HCT116 (cell line): ENCODE results near the gene HSPA12B. TPM values are rescaled to one million over a fixed set of nuclear protein-coding genes. Genes with fewer than 3 reads are reported as not detected.

Experiments used
- ATAC-seq: fragments of 200-7000 bp; cut with Tn5 transposase; 2 replicates; pipeline ENCODE4 v1.9.1; 2020; ENCODE audit warnings: mild to moderate bottlenecking, moderate library complexity
- BruUV-seq: library from RNA; stranded (reverse); fragments of 400-500 nt; replicated peaks from 2 replicates; lab custom pipeline; 2021; lab: Mats Ljungman, UMichigan
- CTCF ChIA-PET: fragments of 300-600 bp; sonication (Branson Sonifier 250); formaldehyde crosslinking; loops from one replicate; lab custom pipeline; 2021; ENCODE audit warnings: antibody characterized with exemption; lab: Charles Lee
- POLR2A ChIA-PET: fragments of 300-600, 350-600 bp; sonication (Branson Sonifier 250); formaldehyde crosslinking; loops from one replicate; lab custom pipeline; 2021; ENCODE audit warnings: antibody characterized with exemption; lab: Charles Lee
- RAD21 ChIA-PET, 2 experiments: fragments of 300-600 bp; sonication (Branson Sonifier 250); formaldehyde crosslinking; loops; one replicate each; lab custom pipeline; 2023; ENCODE audit warnings: low total read pairs in 2 of 2; ENCODE audit not compliant: uncharacterized antibody in 2 of 2, unreplicated experiment in 2 of 2, low non-redundant PET in 1 of 2; lab: Charles Lee
- DNase-seq: peaks from one replicate; pipeline ENCODE4 v3.0.0-alpha.2; 2010; ENCODE audit warnings: low read depth, low spot score
- H2AFZ ChIP-seq: fragments of 200-600 bp; shearing (Covaris generic), sonication (generic); 2 replicates; pipeline ENCODE4 v1.6.1; 2017; ENCODE audit warnings: low read depth, mixed run types, mixed read lengths, antibody characterized with exemption, low read length; ENCODE audit not compliant: poor library complexity, severe bottlenecking
- H3K27ac ChIP-seq: 2 replicates; pipeline ENCODE4 v1.5.1; 2012; ENCODE audit warnings: low read depth, low read length
- H3K27me3 ChIP-seq: fragments of 200-600 bp; sonication (generic); 2 replicates; pipeline ENCODE4 v1.6.1; 2016; ENCODE audit warnings: mixed run types, low read length, mixed read lengths; ENCODE audit not compliant: insufficient read depth
- H3K36me3 ChIP-seq, 2 experiments: fragments of 200-500 bp in 1 of 2; fragments of 200-600 bp in 1 of 2; sonication (Bioruptor generic) in 1 of 2; sonication (generic) in 1 of 2; 2 replicates each; pipeline versions ENCODE4 v1.5.1 to v1.6.1; 2014 to 2016; ENCODE audit warnings: low read length in 2 of 2, inconsistent platforms in 1 of 2, mixed read lengths in 1 of 2, mixed run types in 1 of 2; ENCODE audit not compliant: insufficient read depth in 2 of 2, control insufficient read depth in 1 of 2
- H3K4me1 ChIP-seq, 2 experiments: fragments of 200-600 bp in 1 of 2; sonication (generic) in 1 of 2; 2 replicates each; pipeline versions ENCODE4 v1.5.1 to v1.6.1; 2012 to 2017; ENCODE audit warnings: low read length in 2 of 2, inconsistent platforms in 1 of 2, mild to moderate bottlenecking in 1 of 2, mixed read lengths in 1 of 2, mixed run types in 1 of 2, moderate library complexity in 1 of 2; ENCODE audit not compliant: insufficient read depth in 2 of 2, control insufficient read depth in 1 of 2
- H3K4me2 ChIP-seq: fragments of 200-600 bp; sonication (generic); 2 replicates; pipeline ENCODE4 v1.6.1; 2017; ENCODE audit warnings: mixed run types, low read length, mixed read lengths
- H3K4me3 ChIP-seq, 2 experiments: fragments of 200-600 bp in 1 of 2; sonication (generic) in 1 of 2; replicated peaks in 1 of 2; 2 replicates each; pipeline ENCODE4 v1.5.1; 2011 to 2016; ENCODE audit warnings: low read length in 2 of 2, control low read depth in 1 of 2, low read depth in 1 of 2, mild to moderate bottlenecking in 1 of 2, mixed read lengths in 1 of 2, mixed run types in 1 of 2
- H3K79me2 ChIP-seq: fragments of 200-600 bp; sonication (generic); 2 replicates; pipeline ENCODE4 v1.6.1; 2017; ENCODE audit warnings: mild to moderate bottlenecking, mixed run types, low read length, moderate library complexity, mixed read lengths; ENCODE audit not compliant: insufficient read depth
- H3K9ac ChIP-seq: fragments of 200-600 bp; sonication (generic); 2 replicates; pipeline ENCODE4 v1.6.1; 2016; ENCODE audit warnings: low read length, mixed read lengths
- H3K9me2 ChIP-seq: fragments of 200-600 bp; sonication (generic), shearing (Covaris generic); 2 replicates; pipeline ENCODE4 v1.6.1; 2017; ENCODE audit warnings: mixed run types, mild to moderate bottlenecking, moderate library complexity; ENCODE audit not compliant: insufficient read depth
- H3K9me3 ChIP-seq, 2 experiments: fragments of 200-500 bp in 1 of 2; fragments of 200-600 bp in 1 of 2; sonication (Bioruptor generic) in 1 of 2; sonication (generic) in 1 of 2; 2 replicates each; pipeline ENCODE4 v1.6.1; 2014 to 2017; ENCODE audit warnings: low read length in 2 of 2, mixed read lengths in 2 of 2, inconsistent platforms in 1 of 2, low read depth in 1 of 2, mild to moderate bottlenecking in 1 of 2, mixed run types in 1 of 2, moderate library complexity in 1 of 2; ENCODE audit not compliant: control insufficient read depth in 1 of 2, insufficient read depth in 1 of 2
- H4K20me1 ChIP-seq: fragments of 200-600 bp; sonication (generic), shearing (Covaris generic); 2 replicates; pipeline ENCODE4 v1.6.1; 2017; ENCODE audit warnings: mixed run types, mild to moderate bottlenecking, moderate library complexity; ENCODE audit not compliant: insufficient read depth
- CEBPB ChIP-seq: IDR thresholded peaks from 2 replicates; pipeline ENCODE4 v1.6.1; 2012; ENCODE audit warnings: low read depth
- EGR1 ChIP-seq: IDR thresholded peaks from 2 replicates; pipeline ENCODE4 v1.6.1; 2012; ENCODE audit warnings: low read depth
- EZH2 ChIP-seq: fragments of 200-600 bp; sonication (generic); IDR thresholded peaks from 2 replicates; pipeline ENCODE4 v1.6.1; 2017; ENCODE audit warnings: antibody characterized with exemption, mixed run types
- EZH2phosphoT487 ChIP-seq: fragments of 200-600 bp; IDR thresholded peaks from 2 replicates; pipeline ENCODE4 v1.6.1; 2018; ENCODE audit warnings: antibody characterized with exemption, borderline replicate concordance
- FOSL1 ChIP-seq: IDR thresholded peaks from 2 replicates; pipeline ENCODE4 v1.6.1; 2012; ENCODE audit warnings: low read depth
- JUND ChIP-seq: IDR thresholded peaks from 2 replicates; pipeline ENCODE4 v1.6.1; 2012
- POLR2A ChIP-seq: IDR thresholded peaks from 2 replicates; pipeline ENCODE4 v1.7.0; 2011; ENCODE audit warnings: borderline replicate concordance; ENCODE audit not compliant: insufficient read depth, insufficient read length; ENCODE audit errors: extremely low read depth
- POLR2AphosphoS5 ChIP-seq: IDR thresholded peaks from 2 replicates; pipeline ENCODE4 v1.6.1; 2011; ENCODE audit warnings: mild to moderate bottlenecking, low read depth, low read length, moderate library complexity
- SIN3A ChIP-seq: IDR thresholded peaks from 2 replicates; pipeline ENCODE4 v1.6.1; 2012; ENCODE audit warnings: low read depth
- SP1 ChIP-seq: IDR thresholded peaks from 2 replicates; pipeline ENCODE4 v1.6.1; 2012; ENCODE audit warnings: low read depth
- SRF ChIP-seq: IDR thresholded peaks from 2 replicates; pipeline ENCODE4 v1.6.1; 2012; ENCODE audit warnings: low read depth
- TCF7L2 ChIP-seq: IDR thresholded peaks from 2 replicates; pipeline ENCODE4 v1.7.0; 2011; ENCODE audit warnings: borderline replicate concordance, inconsistent platforms; ENCODE audit not compliant: insufficient read depth, insufficient read length; ENCODE audit errors: extremely low read depth
- YY1 ChIP-seq: IDR thresholded peaks from 2 replicates; pipeline ENCODE4 v1.6.1; 2011; ENCODE audit warnings: low read length, low read depth, moderate library complexity, mild to moderate bottlenecking; ENCODE audit not compliant: insufficient replicate concordance; ENCODE audit errors: extremely low read depth
- ZFX ChIP-seq: fragments of 450-650 bp; IDR thresholded peaks from 2 replicates; pipeline ENCODE4 v1.6.1; 2017
- ZNF274 ChIP-seq: fragments of 200-500 bp; sonication (Bioruptor generic); IDR thresholded peaks from 2 replicates; pipeline ENCODE4 v1.6.1; 2014; ENCODE audit warnings: mild to moderate bottlenecking, low read depth, low read length, inconsistent platforms
- intact Hi-C: fragments of 100-400 bp; cut with micrococcal nuclease; formaldehyde crosslinking; loops from 2 replicates; pipeline ENCODE4 v1.10.0; 2022
- total RNA-seq: library from RNA; stranded (reverse); gene quantifications from one replicate; pipeline ENCODE4 v1.2.1, GENCODE V29; 2021; ENCODE audit not compliant: unreplicated experiment
- TF ChIP-seq, protein P1 (sequence below): IDR thresholded peaks from 2 replicates; pipeline ENCODE4 v1.6.1; 2012
- TF ChIP-seq, protein P2 (sequence below): IDR thresholded peaks from 2 replicates; pipeline ENCODE4 v1.6.1; 2011; ENCODE audit warnings: mild to moderate bottlenecking, low read length, moderate library complexity; ENCODE audit not compliant: insufficient replicate concordance; ENCODE audit errors: extremely low read depth
- TF ChIP-seq, protein P3 (sequence below): IDR thresholded peaks from 2 replicates; pipeline ENCODE4 v1.6.1; 2012; ENCODE audit warnings: low read depth
- TF ChIP-seq, protein P4 (sequence below): IDR thresholded peaks from 2 replicates; pipeline ENCODE4 v1.6.1; 2012

The HSPA12B gene
- total RNA-seq, 1 experiment from 2014 or later, result not detected

DNA sequence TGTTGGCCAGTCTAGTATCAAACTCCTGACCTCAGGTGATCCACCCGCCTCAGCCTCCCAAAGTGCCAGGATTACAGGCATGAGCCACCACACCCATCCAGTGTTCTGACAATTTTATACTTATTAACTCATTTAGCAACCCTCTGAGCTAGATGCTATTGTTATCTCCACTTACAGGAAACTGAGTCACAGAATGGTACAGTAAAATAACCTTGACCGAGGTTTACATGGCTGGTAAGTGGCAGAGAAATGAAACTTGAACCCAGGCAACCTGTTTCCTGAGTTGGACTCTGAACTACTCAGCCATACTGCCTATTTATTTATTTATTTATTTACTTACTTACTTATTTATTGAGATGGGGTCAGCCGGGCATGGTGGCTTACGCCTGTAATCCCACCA is 13.4 kb upstream of the HSPA12B start:
- intact Hi-C loops, result loop anchor here (5.0 kb wide), 1 partner anchor 373 kb away; no protein-coding TSS in a partner anchor
- H3K4me2 ChIP-seq, result no peak overlapping the region
- H2AFZ ChIP-seq, result no peak overlapping the region
- ChIA-PET RAD21 (no interaction called here), POLR2A (no interaction called here), CTCF (interaction anchor here (2.1 to 2.5 kb wide), 2 partner anchors 8 to 11 kb away, joined by 7 to 8 read pairs; no protein-coding TSS in a partner anchor)
- no peak overlapping the region for H3K27ac ChIP-seq
- no peak overlapping the region for H3K9ac ChIP-seq
- no peak for TF ChIP-seq EZH2phosphoT487
- TF ChIP-seq ZNF274, result no peak
- TF ChIP-seq EZH2, result no peak
- no peak for TF ChIP-seq SP1
- no peak for TF ChIP-seq SIN3A
- TF ChIP-seq CEBPB, result no peak
- TF ChIP-seq, protein P1, sequence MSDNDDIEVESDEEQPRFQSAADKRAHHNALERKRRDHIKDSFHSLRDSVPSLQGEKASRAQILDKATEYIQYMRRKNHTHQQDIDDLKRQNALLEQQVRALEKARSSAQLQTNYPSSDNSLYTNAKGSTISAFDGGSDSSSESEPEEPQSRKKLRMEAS, result no peak
- no peak for TF ChIP-seq POLR2AphosphoS5
- no peak for TF ChIP-seq FOSL1
- TF ChIP-seq, protein P2, sequence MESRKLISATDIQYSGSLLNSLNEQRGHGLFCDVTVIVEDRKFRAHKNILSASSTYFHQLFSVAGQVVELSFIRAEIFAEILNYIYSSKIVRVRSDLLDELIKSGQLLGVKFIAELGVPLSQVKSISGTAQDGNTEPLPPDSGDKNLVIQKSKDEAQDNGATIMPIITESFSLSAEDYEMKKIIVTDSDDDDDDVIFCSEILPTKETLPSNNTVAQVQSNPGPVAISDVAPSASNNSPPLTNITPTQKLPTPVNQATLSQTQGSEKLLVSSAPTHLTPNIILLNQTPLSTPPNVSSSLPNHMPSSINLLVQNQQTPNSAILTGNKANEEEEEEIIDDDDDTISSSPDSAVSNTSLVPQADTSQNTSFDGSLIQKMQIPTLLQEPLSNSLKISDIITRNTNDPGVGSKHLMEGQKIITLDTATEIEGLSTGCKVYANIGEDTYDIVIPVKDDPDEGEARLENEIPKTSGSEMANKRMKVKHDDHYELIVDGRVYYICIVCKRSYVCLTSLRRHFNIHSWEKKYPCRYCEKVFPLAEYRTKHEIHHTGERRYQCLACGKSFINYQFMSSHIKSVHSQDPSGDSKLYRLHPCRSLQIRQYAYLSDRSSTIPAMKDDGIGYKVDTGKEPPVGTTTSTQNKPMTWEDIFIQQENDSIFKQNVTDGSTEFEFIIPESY, result no peak
- TF ChIP-seq TCF7L2, result no peak
- TF ChIP-seq, protein P3, sequence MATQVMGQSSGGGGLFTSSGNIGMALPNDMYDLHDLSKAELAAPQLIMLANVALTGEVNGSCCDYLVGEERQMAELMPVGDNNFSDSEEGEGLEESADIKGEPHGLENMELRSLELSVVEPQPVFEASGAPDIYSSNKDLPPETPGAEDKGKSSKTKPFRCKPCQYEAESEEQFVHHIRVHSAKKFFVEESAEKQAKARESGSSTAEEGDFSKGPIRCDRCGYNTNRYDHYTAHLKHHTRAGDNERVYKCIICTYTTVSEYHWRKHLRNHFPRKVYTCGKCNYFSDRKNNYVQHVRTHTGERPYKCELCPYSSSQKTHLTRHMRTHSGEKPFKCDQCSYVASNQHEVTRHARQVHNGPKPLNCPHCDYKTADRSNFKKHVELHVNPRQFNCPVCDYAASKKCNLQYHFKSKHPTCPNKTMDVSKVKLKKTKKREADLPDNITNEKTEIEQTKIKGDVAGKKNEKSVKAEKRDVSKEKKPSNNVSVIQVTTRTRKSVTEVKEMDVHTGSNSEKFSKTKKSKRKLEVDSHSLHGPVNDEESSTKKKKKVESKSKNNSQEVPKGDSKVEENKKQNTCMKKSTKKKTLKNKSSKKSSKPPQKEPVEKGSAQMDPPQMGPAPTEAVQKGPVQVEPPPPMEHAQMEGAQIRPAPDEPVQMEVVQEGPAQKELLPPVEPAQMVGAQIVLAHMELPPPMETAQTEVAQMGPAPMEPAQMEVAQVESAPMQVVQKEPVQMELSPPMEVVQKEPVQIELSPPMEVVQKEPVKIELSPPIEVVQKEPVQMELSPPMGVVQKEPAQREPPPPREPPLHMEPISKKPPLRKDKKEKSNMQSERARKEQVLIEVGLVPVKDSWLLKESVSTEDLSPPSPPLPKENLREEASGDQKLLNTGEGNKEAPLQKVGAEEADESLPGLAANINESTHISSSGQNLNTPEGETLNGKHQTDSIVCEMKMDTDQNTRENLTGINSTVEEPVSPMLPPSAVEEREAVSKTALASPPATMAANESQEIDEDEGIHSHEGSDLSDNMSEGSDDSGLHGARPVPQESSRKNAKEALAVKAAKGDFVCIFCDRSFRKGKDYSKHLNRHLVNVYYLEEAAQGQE, result no peak
- TF ChIP-seq SRF, result no peak
- no peak for TF ChIP-seq POLR2A
- no peak for TF ChIP-seq EGR1
- no peak for TF ChIP-seq ZFX
- TF ChIP-seq, protein P4, sequence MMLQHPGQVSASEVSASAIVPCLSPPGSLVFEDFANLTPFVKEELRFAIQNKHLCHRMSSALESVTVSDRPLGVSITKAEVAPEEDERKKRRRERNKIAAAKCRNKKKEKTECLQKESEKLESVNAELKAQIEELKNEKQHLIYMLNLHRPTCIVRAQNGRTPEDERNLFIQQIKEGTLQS, result no peak
- TF ChIP-seq JUND, result no peak
- TF ChIP-seq YY1, result no peak
- BruUV-seq, result no TSS peak
- ATAC-seq (no peak), DNase-seq (no peak)
- H3K4me3 ChIP-seq, result no peak overlapping the region
- H3K27me3 ChIP-seq, result peaks cover 7% of the 10 kb centered on the region
- H3K79me2 ChIP-seq, result no peaks in the 10 kb centered on the region
- no peaks in the 10 kb centered on the region for H4K20me1 ChIP-seq
- no peaks in the 10 kb centered on the region for H3K9me2 ChIP-seq
- 0 out of 4 replicates have a peak, but pooled peaks cover 0 to 4% of the 10 kb centered on the region in 2 experiments for H3K4me1 ChIP-seq
- no peaks in the 10 kb centered on the region for H3K36me3 ChIP-seq
- H3K9me3 ChIP-seq, result no peaks in the 10 kb centered on the region
